HEK293T (cell line): Measurements from ENCODE around the gene PITPNC1.

ENCODE experiments used
- CTCF ChIA-PET: fragments of 350-600 bp; formaldehyde crosslinking; extraction: SDS; loops from one replicate; lab custom pipeline; 2021; ENCODE audit warnings: antibody characterized with exemption, inconsistent platforms; lab: Yijun Ruan, JAX
- POLR2A ChIA-PET: fragments of 350-600 bp; formaldehyde crosslinking; extraction: SDS; loops from one replicate; lab custom pipeline; 2020; ENCODE audit warnings: antibody characterized with exemption, inconsistent platforms; lab: Yijun Ruan, JAX
- DNase-seq: peaks from one replicate; pipeline ENCODE4 v3.0.0; 2012; ENCODE audit warnings: mixed read lengths; ENCODE audit errors: extremely low spot score
- ARNT ChIP-seq: fragments of 450-650 bp; IDR thresholded peaks from 2 replicates; pipeline ENCODE4 v1.6.1; 2017; ENCODE audit warnings: mild to moderate bottlenecking
- BHLHE40 ChIP-seq: fragments of 450-650 bp; IDR thresholded peaks from 2 replicates; pipeline ENCODE4 v1.6.1; 2016; ENCODE audit warnings: mild to moderate bottlenecking, moderate library complexity, borderline replicate concordance
- CTBP1 ChIP-seq: fragments of 450-650 bp; IDR thresholded peaks from 2 replicates; pipeline ENCODE4 v1.6.1; 2016; ENCODE audit warnings: borderline replicate concordance
- ELF4 ChIP-seq: fragments of 450-650 bp; IDR thresholded peaks from 2 replicates; pipeline ENCODE4 v1.6.1; 2017; ENCODE audit warnings: antibody characterized with exemption
- FOXA1 ChIP-seq: fragments of 450-650 bp; IDR thresholded peaks from 2 replicates; pipeline ENCODE4 v1.6.1; 2016; ENCODE audit warnings: mild to moderate bottlenecking
- FOXK2 ChIP-seq: fragments of 450-650 bp; IDR thresholded peaks from 2 replicates; pipeline ENCODE4 v1.6.1; 2016; ENCODE audit warnings: mild to moderate bottlenecking
- FOXM1 ChIP-seq: fragments of 450-650 bp; IDR thresholded peaks from 2 replicates; pipeline ENCODE4 v1.6.1; 2017; ENCODE audit warnings: mild to moderate bottlenecking, borderline replicate concordance
- HDGF ChIP-seq: fragments of 450-650 bp; IDR thresholded peaks from 2 replicates; pipeline ENCODE4 v1.6.1; 2017; ENCODE audit warnings: antibody characterized with exemption, borderline replicate concordance
- L3MBTL2 ChIP-seq: fragments of 450-650 bp; conservative IDR thresholded peaks from 2 replicates; pipeline ENCODE4 v1.6.1; 2016; ENCODE audit warnings: mild to moderate bottlenecking
- LEF1 ChIP-seq: fragments of 450-650 bp; IDR thresholded peaks from 2 replicates; pipeline ENCODE4 v1.6.1; 2017; ENCODE audit warnings: mild to moderate bottlenecking, borderline replicate concordance
- NFRKB ChIP-seq: fragments of 450-650 bp; IDR thresholded peaks from 2 replicates; pipeline ENCODE4 v1.6.1; 2016; ENCODE audit warnings: mild to moderate bottlenecking, moderate library complexity
- PKNOX1 ChIP-seq: fragments of 450-650 bp; IDR thresholded peaks from 2 replicates; pipeline ENCODE4 v1.6.1; 2016
- SP1 ChIP-seq: fragments of 450-650 bp; IDR thresholded peaks from 2 replicates; pipeline ENCODE4 v1.6.1; 2017
- SUZ12 ChIP-seq: fragments of 450-650 bp; IDR thresholded peaks from 2 replicates; pipeline ENCODE4 v1.6.1; 2016; ENCODE audit warnings: mild to moderate bottlenecking
- TARDBP ChIP-seq: fragments of 450-650 bp; IDR thresholded peaks from 2 replicates; pipeline ENCODE4 v1.6.1; 2016
- ZNF384 ChIP-seq: fragments of 450-650 bp; IDR thresholded peaks from 2 replicates; pipeline ENCODE4 v1.6.1; 2016

The PITPNC1 gene

DNA sequence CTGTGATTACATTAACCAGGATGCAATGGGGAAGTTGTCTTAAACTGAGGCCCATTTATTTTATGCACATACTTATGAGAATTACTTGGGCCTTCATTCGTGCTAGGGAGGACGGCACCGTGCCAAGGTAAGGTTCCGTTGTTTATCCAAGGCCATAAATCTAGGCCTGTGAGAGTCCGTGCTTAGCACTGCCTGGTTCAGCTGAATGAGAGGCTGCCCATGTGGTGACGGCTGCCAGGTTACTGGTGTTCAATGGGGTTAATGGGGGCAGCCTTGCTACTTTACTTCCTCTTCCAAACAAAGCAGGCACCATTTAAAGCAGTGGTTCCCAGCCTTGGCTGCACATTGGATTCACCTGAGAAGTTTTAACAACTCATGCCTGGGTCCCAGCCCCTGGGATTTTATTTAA, 205.6 kb downstream of the PITPNC1 start:
- ChIA-PET POLR2A (no interaction called here), CTCF (no interaction called here)
- TF ChIP-seq L3MBTL2 (no peak), SUZ12 (no peak), TARDBP (no peak), SP1 (no peak), PKNOX1 (no peak), BHLHE40 (no peak), HDGF (no peak), LEF1 (no peak), FOXK2 (no peak)
- DNase-seq, result no peak

- CTCF ChIA-PET, result interaction anchor here (0.7 to 1.0 kb wide), 2 partner anchors 198 to 323 kb away, joined by 3 to 8 read pairs; no protein-coding TSS in a partner anchor
- DNase-seq, result peak; percentile 66
- no peak for TF ChIP-seq NFRKB
- peak; percentile 48 for TF ChIP-seq L3MBTL2
- peak; percentile 98 for TF ChIP-seq ZNF384
- no peak for TF ChIP-seq TARDBP
- peak; percentile 89 for TF ChIP-seq PKNOX1
- no peak for TF ChIP-seq LEF1
- TF ChIP-seq HDGF, result no peak
- TF ChIP-seq FOXA1, result peak; percentile 62; the same call in 1 of the 2 replicates
- TF ChIP-seq CTBP1, result peak; percentile 68; the same call in 1 of the 2 replicates
- no peak for TF ChIP-seq FOXK2
- no peak for TF ChIP-seq SUZ12
- no peak for TF ChIP-seq FOXM1
- TF ChIP-seq SP1, result no peak
- POLR2A ChIA-PET, result no interaction called here
Measured at GRCh38 chr17:67585077-67585602, 208.1 kb downstream of the PITPNC1 start.

DNA sequence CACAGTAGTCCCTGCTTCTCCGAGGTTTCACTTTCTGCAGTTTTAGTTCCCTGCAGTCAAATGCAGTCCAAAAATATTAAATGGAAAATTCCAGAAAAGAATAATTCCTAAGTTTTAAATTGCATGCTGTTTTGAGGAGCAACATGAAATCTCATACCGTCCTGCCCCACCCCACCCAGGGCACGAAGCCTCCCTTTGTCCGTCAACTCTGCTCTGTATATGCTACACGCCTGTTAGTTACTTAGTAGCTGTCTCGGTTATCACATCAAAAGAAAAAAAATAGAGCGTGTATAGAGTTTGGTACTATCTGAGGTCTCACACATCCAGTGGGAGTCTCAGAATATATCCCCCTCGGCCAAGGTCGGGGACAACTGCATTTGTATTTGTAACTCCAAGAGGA, 211.2 kb downstream of the PITPNC1 start:
- CTCF ChIA-PET, result no interaction called here

DNA sequence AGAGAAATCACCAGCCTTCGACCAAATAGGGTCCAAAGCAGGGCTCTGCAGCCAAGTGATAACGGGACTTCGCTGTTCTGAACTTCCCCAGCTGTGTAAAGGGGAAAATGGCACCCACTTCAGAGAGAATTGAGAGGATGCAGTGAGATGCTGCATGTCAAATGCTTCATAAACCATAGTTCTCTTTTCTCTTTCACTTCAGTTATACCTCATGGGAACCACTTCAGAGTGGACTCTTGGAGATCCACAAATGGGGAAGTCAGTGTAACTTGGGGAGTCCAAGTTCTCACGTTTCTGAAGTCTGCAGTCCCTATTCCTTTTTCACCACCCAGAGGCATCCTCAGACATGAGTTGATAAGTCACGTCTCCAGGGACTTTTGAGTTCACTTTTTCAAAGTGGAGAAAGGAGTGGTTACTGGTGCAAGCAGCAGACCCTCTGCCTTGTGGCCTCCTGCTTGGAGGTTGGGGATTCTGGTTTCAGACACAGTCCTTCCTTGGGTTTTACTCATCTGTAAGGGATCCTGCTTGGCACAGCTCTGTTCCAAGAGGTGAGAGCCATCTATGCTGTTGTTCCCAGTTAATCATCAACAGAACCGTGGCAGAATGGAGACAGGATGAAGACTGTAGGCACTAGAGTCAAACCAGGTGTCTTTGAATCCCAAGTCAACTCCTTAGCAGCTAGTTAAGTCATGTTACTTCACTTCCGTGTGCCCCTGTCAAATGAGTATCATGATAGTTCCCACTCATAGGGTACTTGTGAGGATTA, 217.2 kb downstream of the PITPNC1 start:
- TF ChIP-seq SUZ12 (no peak), ELF4 (no peak)
- ChIA-PET CTCF (no interaction called here), POLR2A (no interaction called here)
- DNase-seq, result no peak

More for the DNA sequence above, 211.2 kb downstream of the PITPNC1 start:
- POLR2A ChIA-PET, result no interaction called here
- TF ChIP-seq HDGF, result no peak
- DNase-seq, result no peak

DNA sequence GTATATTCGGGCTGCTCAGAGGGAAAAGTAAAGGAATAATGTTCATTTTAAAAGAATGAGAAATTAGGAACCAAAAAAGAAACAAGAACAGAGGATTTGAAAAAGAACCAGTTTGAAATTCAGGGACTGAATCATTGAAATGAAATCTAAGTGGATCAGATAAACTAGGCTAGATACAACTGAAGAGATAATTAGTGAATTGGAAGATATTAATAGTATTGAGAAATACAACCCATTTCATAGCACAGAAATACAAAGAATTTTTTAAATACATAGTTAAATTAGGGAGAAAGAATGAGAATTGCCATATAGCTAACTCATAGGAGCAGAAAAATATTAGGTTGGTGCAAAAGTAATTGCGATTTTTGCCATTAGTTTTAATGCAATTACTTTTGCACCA, 223.3 kb downstream of the PITPNC1 start:
- no peak for DNase-seq
- ChIA-PET CTCF (no interaction called here), POLR2A (no interaction called here)

DNA sequence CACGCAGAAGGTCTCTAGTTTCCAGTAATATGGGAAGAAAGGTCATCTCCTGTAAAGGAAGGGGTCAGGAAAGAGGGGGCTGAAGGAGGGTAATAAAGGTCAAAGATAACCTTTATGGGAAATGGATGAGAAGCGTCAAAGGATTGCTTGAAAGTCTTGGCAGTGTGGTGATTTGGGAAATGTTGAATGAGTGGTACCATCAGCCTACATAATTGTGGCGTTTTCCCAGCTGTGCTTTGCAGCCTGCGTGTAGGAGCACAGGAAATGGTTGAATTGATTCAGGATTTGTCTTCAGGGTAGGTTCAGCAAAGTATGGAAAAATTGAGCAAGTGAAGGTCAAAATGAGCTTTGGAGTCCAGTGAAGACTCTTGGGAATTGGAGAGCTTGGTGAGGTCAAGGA, 224.8 kb downstream of the PITPNC1 start:
- no peak for DNase-seq
- ChIA-PET POLR2A (interaction anchor here (0.8 kb wide), 1 partner anchor 217 kb away, joined by 3 read pairs; no protein-coding TSS in a partner anchor), CTCF (interaction anchor here (0.6 to 1.1 kb wide), 2 partner anchors 71 to 226 kb away, joined by 3 to 12 read pairs; no protein-coding TSS in a partner anchor)
- TF ChIP-seq SUZ12 (no peak), CTBP1 (no peak), ARNT (no peak), ELF4 (no peak), LEF1 (no peak), HDGF (no peak)

More for the DNA sequence above, 223.3 kb downstream of the PITPNC1 start:
- TF ChIP-seq ELF4 (peak; percentile 39; the same call in 1 of the 2 replicates), SP1 (no peak)

DNA sequence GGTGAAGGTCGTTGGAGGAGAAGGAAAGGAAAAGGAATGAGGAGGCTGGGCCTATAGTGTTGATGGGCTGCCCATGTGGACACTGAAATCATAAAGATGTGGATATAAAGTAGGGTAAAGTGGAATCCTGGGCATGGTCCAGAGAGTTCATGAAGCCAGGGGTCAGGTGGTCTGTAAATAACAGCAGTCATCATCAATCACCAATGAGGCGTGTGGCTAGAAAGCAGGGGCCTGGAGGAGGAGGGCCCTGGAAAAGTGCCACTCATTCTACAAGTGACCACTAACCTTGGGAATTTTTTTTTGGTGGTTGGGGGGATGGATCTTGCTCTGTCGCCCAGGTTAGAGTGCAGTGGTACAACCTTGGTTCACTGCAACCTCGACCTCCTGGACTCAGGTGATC, 225.4 kb downstream of the PITPNC1 start:
- no peak for DNase-seq
- ChIA-PET POLR2A (no interaction called here), CTCF (interaction anchor here (1.0 to 1.6 kb wide), 3 partner anchors 216 to 227 kb away, joined by 4 to 12 read pairs (median 5); no protein-coding TSS in a partner anchor)
- no peak for TF ChIP-seq HDGF
- no peak for TF ChIP-seq BHLHE40
- no peak for TF ChIP-seq SP1
- no peak for TF ChIP-seq L3MBTL2
- TF ChIP-seq PKNOX1, result no peak
- no peak for TF ChIP-seq TARDBP
- TF ChIP-seq ARNT, result no peak
